Neutrophil (primary cell): ENCODE results near the gene FAM174B.

ENCODE experiments used
- H3K27ac ChIP-seq: fragments of 200-600 bp; sonication (generic); 2 replicates; pipeline ENCODE4 v1.5.1; 2016; ENCODE audit warnings: mild to moderate bottlenecking, moderate library complexity
- H3K27me3 ChIP-seq: fragments of 200-600 bp; sonication (generic); 2 replicates; pipeline ENCODE4 v1.6.0; 2016; ENCODE audit warnings: mild to moderate bottlenecking
- H3K36me3 ChIP-seq: fragments of 200-600 bp; sonication (generic); 2 replicates; pipeline ENCODE4 v1.5.1; 2017
- H3K4me1 ChIP-seq, 2 experiments: fragments of 200-600 bp in 1 of 2; sonication (generic) in 1 of 2; 1 replicate in 1 of 2; 2 replicates in 1 of 2; pipeline versions ENCODE4 v1.5.1 to v1.6.1; 2013 to 2016; ENCODE audit warnings: low read depth in 1 of 2, low read length in 1 of 2, mild to moderate bottlenecking in 1 of 2, moderate library complexity in 1 of 2; ENCODE audit not compliant: control insufficient read depth in 1 of 2, insufficient read depth in 1 of 2
- H3K4me3 ChIP-seq, 2 experiments: fragments of 200-600 bp in 1 of 2; sonication (generic) in 1 of 2; 1 replicate in 1 of 2; 2 replicates in 1 of 2; pipeline ENCODE4 v1.5.1; 2013 to 2016; ENCODE audit warnings: low read depth in 1 of 2, low read length in 1 of 2, mild to moderate bottlenecking in 1 of 2, moderate library complexity in 1 of 2
- H3K9me3 ChIP-seq: fragments of 200-600 bp; sonication (generic); 2 replicates; pipeline ENCODE4 v1.5.1; 2016
- CTCF ChIP-seq: fragments of 200-600 bp; sonication (generic); IDR thresholded peaks from 2 replicates; pipeline ENCODE4 v1.5.1; 2016; ENCODE audit warnings: antibody characterized with exemption

The FAM174B gene

GRCh38 chr15:92687195-92687602 is 31.6 kb upstream of the FAM174B start:
- no peak for TF ChIP-seq CTCF
- Histone ChIP-seq H3K27ac (no peak overlapping the region), H3K9me3 (no peaks in the 10 kb centered on the region), H3K4me3 (no peak overlapping the region), H3K27me3 (no peaks in the 10 kb centered on the region), H3K4me1 (peaks cover 0 to 14% of the 10 kb centered on the region in 2 experiments), H3K36me3 (no peaks in the 10 kb centered on the region)

- Histone ChIP-seq H3K27ac (no peak overlapping the region), H3K9me3 (no peaks in the 10 kb centered on the region), H3K4me3 (no peak overlapping the region), H3K27me3 (peaks cover 6% of the 10 kb centered on the region), H3K4me1 (peaks cover 0 to 18% of the 10 kb centered on the region in 2 experiments), H3K36me3 (no peaks in the 10 kb centered on the region)
- TF ChIP-seq CTCF, result no peak
Measured at GRCh38 chr15:92683511-92683834, 27.9 kb upstream of the FAM174B start.

GRCh38 chr15:92682741-92683510 is 27.4 kb upstream of the FAM174B start:
- H3K27ac ChIP-seq, result no peak overlapping the region

GRCh38 chr15:92681141-92681631 is 25.6 kb upstream of the FAM174B start:
- Histone ChIP-seq H3K4me1 (peaks cover 0 to 7% of the 10 kb centered on the region in 2 experiments), H3K27ac (no peak overlapping the region), H3K9me3 (no peaks in the 10 kb centered on the region), H3K27me3 (peaks cover 10% of the 10 kb centered on the region), H3K4me3 (no peak overlapping the region), H3K36me3 (no peaks in the 10 kb centered on the region)
- TF ChIP-seq CTCF, result no peak

More at GRCh38 chr15:92682741-92683510, 27.4 kb upstream of the FAM174B start:
- Histone ChIP-seq H3K4me1 (peaks cover 0 to 13% of the 10 kb centered on the region in 2 experiments), H3K9me3 (no peaks in the 10 kb centered on the region), H3K27me3 (peaks cover 10% of the 10 kb centered on the region), H3K36me3 (no peaks in the 10 kb centered on the region), H3K4me3 (no peak overlapping the region)
- no peak for TF ChIP-seq CTCF

GRCh38 chr15:92677999-92678398 is 22.4 kb upstream of the FAM174B start:
- TF ChIP-seq CTCF, result no peak
- H3K4me1 ChIP-seq, result peaks cover 0 to 7% of the 10 kb centered on the region in 2 experiments
- H3K9me3 ChIP-seq, result no peaks in the 10 kb centered on the region

More at GRCh38 chr15:92677999-92678398, 22.4 kb upstream of the FAM174B start:
- no peak overlapping the region for H3K4me3 ChIP-seq
- H3K36me3 ChIP-seq, result no peaks in the 10 kb centered on the region
- peaks cover 10% of the 10 kb centered on the region for H3K27me3 ChIP-seq
- H3K27ac ChIP-seq, result no peak overlapping the region
